OCI-LY1 (cell line): ENCODE data around the gene KCTD13.

ENCODE experiments used
- EZH2 ChIP-seq: fragments of 200-600 bp; sonication (generic), shearing (Covaris generic); IDR thresholded peaks from 2 replicates; pipeline ENCODE4 v1.8.0; 2017; ENCODE audit warnings: borderline replicate concordance, mixed run types, mild to moderate bottlenecking, antibody characterized with exemption, low read length, moderate library complexity, mixed read lengths
- TF ChIP-seq, protein P1 (sequence below): fragments of 200-600 bp; sonication (generic), shearing (Covaris generic); IDR thresholded peaks from 2 replicates; pipeline ENCODE4 v1.5.1; 2017; ENCODE audit warnings: mild to moderate bottlenecking, antibody characterized with exemption, low read length, moderate library complexity, mixed read lengths

DNA sequence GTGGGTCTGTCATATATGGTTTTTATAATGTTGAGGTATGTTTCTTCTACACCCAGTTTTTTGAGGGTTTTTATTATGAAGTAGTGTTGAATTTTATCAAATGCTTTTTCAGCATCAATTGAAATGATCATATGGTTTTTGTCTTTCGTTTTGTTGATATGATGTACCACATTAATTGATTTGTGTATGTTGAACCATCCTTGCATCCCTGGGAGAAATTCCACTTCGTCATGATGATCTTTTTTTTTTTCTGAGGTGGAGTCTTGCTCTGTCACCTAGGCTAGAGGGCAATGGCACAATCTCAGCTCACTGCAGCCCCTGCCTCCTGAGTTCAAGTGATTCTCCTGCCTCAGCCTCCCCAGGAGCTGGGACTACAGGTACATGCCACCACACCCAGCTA is 21.9 kb upstream of the KCTD13 start:
- TF ChIP-seq, protein P1, sequence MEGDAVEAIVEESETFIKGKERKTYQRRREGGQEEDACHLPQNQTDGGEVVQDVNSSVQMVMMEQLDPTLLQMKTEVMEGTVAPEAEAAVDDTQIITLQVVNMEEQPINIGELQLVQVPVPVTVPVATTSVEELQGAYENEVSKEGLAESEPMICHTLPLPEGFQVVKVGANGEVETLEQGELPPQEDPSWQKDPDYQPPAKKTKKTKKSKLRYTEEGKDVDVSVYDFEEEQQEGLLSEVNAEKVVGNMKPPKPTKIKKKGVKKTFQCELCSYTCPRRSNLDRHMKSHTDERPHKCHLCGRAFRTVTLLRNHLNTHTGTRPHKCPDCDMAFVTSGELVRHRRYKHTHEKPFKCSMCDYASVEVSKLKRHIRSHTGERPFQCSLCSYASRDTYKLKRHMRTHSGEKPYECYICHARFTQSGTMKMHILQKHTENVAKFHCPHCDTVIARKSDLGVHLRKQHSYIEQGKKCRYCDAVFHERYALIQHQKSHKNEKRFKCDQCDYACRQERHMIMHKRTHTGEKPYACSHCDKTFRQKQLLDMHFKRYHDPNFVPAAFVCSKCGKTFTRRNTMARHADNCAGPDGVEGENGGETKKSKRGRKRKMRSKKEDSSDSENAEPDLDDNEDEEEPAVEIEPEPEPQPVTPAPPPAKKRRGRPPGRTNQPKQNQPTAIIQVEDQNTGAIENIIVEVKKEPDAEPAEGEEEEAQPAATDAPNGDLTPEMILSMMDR = no peak
- TF ChIP-seq EZH2 = no peak
